Type B pancreatic cell (in vitro differentiated cells): Measurements from ENCODE around the gene FAM216B. TPM values are rescaled to one million over a fixed set of nuclear protein-coding genes. Genes with fewer than 3 reads are reported as not detected.
"Not testable (repeated sequence)": the region's sequence is repeated elsewhere in the genome, so short reads cannot be mapped to it uniquely, and the experiment has no call there.

Experiments
- DNase-seq: peaks from one replicate; pipeline ENCODE4 v3.0.0; 2021; ENCODE audit warnings: mixed read lengths; ENCODE audit not compliant: unreplicated experiment; ENCODE audit errors: extremely low spot score
- H3K27ac Mint-ChIP-seq: 2 replicates; pipeline ENCODE4 v1.8.0; 2021; ENCODE audit warnings: mild to moderate bottlenecking, mixed read lengths
- H3K27me3 Mint-ChIP-seq: 2 replicates; pipeline ENCODE4 v1.8.0; 2021; ENCODE audit warnings: mixed read lengths
- H3K36me3 Mint-ChIP-seq: 2 replicates; pipeline ENCODE4 v1.8.0; 2021; ENCODE audit warnings: mixed read lengths
- H3K4me1 Mint-ChIP-seq: one replicate; pipeline ENCODE4 v1.8.0; 2021; ENCODE audit warnings: mixed read lengths; ENCODE audit not compliant: unreplicated experiment
- H3K4me3 Mint-ChIP-seq: 2 replicates; pipeline ENCODE4 v1.8.0; 2021; ENCODE audit warnings: mild to moderate bottlenecking, mixed read lengths
- H3K9me3 Mint-ChIP-seq: 2 replicates; pipeline ENCODE4 v1.8.0; 2021; ENCODE audit warnings: mixed read lengths
- total RNA-seq: library from RNA; stranded (reverse); gene quantifications from 2 replicates; pipeline ENCODE4 v1.2.1, GENCODE V29; 2021; ENCODE audit warnings: low replicate concordance
- TF ChIP-seq, protein P1 (sequence below): fragments of 200-600 bp; sonication (generic); conservative IDR thresholded peaks from 2 replicates; pipeline ENCODE4 v1.5.0; 2021; ENCODE audit warnings: antibody characterized with exemption, mild to moderate bottlenecking

The FAM216B gene
- total RNA-seq, 1 donor from 2014 or later = not detected

DNA sequence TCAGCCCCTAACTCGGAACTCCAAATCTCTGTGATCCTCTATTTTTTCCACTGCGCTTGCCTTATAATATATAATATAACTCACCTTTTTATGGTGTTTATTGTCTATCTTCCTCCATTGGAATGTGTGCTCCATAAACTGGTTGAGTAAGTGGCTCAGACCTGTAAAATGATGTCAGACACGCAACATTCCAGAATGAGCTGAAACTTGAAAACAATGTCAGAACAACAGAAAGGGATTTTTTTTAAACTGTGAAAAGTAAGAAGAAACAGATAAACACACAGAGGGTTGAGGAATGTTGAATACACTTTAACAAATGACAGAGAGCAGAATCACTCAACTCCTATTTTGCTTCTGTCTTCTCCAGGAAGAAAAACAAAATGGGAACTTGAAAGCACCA lies 19.1 kb upstream of the FAM216B start:
- no peak for DNase-seq

DNA sequence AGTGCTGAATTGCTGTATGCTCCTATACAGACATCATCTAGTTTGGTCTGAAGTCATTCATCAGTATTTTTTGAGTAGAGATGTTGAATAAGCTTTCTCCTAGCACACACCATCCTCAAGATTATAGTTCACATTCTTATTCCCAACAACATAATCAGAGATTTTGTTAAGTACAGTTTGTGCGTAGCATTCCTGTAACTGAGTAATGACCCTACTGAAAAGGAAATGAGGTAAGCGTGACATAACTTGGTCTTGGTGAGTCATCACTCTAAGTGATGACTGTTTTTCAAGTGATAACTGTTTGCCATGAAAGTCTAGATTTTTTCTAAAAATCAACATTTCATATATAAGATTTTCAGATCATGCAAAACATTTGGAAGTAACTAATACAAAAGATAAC lies 18.5 kb upstream of the FAM216B start:
- Mint-ChIP-seq H3K27me3 (no peaks in the 10 kb centered on the region), H3K4me3 (no peak overlapping the region), H3K9me3 (no peaks in the 10 kb centered on the region), H3K27ac (no peak overlapping the region), H3K36me3 (no peaks in the 10 kb centered on the region), H3K4me1 (no peaks in the 10 kb centered on the region)
- TF ChIP-seq, protein P1, sequence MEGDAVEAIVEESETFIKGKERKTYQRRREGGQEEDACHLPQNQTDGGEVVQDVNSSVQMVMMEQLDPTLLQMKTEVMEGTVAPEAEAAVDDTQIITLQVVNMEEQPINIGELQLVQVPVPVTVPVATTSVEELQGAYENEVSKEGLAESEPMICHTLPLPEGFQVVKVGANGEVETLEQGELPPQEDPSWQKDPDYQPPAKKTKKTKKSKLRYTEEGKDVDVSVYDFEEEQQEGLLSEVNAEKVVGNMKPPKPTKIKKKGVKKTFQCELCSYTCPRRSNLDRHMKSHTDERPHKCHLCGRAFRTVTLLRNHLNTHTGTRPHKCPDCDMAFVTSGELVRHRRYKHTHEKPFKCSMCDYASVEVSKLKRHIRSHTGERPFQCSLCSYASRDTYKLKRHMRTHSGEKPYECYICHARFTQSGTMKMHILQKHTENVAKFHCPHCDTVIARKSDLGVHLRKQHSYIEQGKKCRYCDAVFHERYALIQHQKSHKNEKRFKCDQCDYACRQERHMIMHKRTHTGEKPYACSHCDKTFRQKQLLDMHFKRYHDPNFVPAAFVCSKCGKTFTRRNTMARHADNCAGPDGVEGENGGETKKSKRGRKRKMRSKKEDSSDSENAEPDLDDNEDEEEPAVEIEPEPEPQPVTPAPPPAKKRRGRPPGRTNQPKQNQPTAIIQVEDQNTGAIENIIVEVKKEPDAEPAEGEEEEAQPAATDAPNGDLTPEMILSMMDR = no peak
- DNase-seq = no peak

More for the DNA sequence above, 19.1 kb upstream of the FAM216B start:
- Mint-ChIP-seq H3K4me1 (no peaks in the 10 kb centered on the region), H3K27me3 (no peaks in the 10 kb centered on the region), H3K4me3 (peak overlapping the region; percentile 8), H3K27ac (peak overlapping the region; percentile 83), H3K9me3 (peaks cover under 1% of the 10 kb centered on the region), H3K36me3 (no peaks in the 10 kb centered on the region)
- TF ChIP-seq, protein P1 = no peak

DNA sequence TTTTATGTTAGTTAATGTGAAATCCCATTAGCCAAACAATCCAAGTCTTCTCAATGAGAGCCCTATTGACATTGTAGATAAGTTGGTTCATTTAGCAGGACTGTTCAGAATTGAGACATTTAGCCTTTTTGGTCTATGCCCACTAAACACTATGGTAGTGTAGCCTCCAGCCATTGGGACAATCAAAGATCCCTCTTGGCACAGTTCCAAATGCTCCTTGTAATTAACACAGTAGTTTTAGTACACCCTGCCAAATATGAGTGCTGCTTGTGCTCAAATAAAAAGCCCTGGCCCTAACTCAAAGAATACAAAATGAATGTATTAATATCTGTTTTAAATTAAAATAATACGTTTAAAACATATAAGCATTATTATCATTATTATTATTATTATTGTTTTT lies 15.4 kb upstream of the FAM216B start:
- Mint-ChIP-seq H3K27ac (no peak overlapping the region), H3K36me3 (no peaks in the 10 kb centered on the region), H3K4me3 (no peak overlapping the region), H3K27me3 (no peaks in the 10 kb centered on the region), H3K4me1 (no peaks in the 10 kb centered on the region), H3K9me3 (no peaks in the 10 kb centered on the region)
- TF ChIP-seq, protein P1 = no peak
- no peak for DNase-seq

DNA sequence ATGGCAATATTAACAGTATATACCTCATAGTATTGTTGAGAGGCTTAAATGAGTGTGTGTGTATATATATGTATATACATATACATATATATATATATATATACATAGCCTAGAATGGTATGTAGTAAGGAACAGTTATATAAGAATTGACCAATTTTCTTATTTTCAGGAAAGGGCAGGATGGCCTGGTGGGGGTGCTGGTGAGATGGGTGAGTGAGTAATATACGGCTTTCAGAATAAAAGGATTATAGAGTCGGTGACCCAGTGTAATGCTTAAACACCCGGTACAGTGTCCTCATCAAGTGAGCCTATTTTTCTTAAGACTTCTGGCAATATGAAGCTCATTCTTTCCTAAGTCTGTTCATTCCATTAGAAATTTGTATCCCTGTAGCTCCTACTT lies 11.7 kb upstream of the FAM216B start:
- no peak overlapping the region for H3K4me3 Mint-ChIP-seq
- DNase-seq = no peak
- no peak overlapping the region for H3K27ac Mint-ChIP-seq
- H3K4me1 Mint-ChIP-seq = no peaks in the 10 kb centered on the region
- H3K9me3 Mint-ChIP-seq = no peaks in the 10 kb centered on the region
- TF ChIP-seq, protein P1 = no peak
- no peaks in the 10 kb centered on the region for H3K27me3 Mint-ChIP-seq
- no peaks in the 10 kb centered on the region for H3K36me3 Mint-ChIP-seq

GRCh38 chr13:42776558-42776957 lies 4.8 kb upstream of the FAM216B start:
- H3K27ac Mint-ChIP-seq, H3K27me3 Mint-ChIP-seq, H3K9me3 Mint-ChIP-seq, H3K36me3 Mint-ChIP-seq, DNase-seq, H3K4me3 Mint-ChIP-seq, H3K4me1 Mint-ChIP-seq: not testable (repeated sequence)

DNA sequence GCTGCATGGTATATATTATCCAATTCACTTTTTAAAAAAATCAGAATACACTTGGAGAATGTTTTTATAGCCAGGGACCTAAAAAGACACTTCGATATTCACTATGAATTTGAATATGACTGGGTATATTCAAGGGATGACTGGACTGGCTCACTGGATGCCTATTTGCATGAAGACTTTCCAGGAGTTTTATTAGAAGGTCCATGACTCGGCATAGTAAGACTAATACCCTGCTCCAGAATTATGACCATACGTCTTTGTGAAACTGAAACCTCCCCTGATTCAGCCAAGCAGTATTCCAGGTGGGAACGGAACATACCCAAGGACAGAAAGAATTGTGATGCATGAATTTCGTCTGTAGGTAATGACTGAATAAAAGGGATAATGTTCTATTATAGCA lies 3.9 kb upstream of the FAM216B start:
- no peaks in the 10 kb centered on the region for H3K36me3 Mint-ChIP-seq
- DNase-seq = no peak
- H3K27me3 Mint-ChIP-seq = no peaks in the 10 kb centered on the region
- peaks cover 5% of the 10 kb centered on the region for H3K9me3 Mint-ChIP-seq
- no peaks in the 10 kb centered on the region for H3K4me1 Mint-ChIP-seq
- TF ChIP-seq, protein P1 = no peak
- no peak overlapping the region for H3K27ac Mint-ChIP-seq
- no peak overlapping the region for H3K4me3 Mint-ChIP-seq
